Measurements from ENCODE around the gene TMEM72. TPM values are rescaled to one million over a fixed set of nuclear protein-coding genes. Genes with fewer than 3 reads are reported as not detected.
A peak's percentile ranks its signal among the peaks of the same experiment; 100 is the strongest.

Gene TMEM72
- total RNA-seq, 1 donor from 2014 or later: not detected

DNA sequence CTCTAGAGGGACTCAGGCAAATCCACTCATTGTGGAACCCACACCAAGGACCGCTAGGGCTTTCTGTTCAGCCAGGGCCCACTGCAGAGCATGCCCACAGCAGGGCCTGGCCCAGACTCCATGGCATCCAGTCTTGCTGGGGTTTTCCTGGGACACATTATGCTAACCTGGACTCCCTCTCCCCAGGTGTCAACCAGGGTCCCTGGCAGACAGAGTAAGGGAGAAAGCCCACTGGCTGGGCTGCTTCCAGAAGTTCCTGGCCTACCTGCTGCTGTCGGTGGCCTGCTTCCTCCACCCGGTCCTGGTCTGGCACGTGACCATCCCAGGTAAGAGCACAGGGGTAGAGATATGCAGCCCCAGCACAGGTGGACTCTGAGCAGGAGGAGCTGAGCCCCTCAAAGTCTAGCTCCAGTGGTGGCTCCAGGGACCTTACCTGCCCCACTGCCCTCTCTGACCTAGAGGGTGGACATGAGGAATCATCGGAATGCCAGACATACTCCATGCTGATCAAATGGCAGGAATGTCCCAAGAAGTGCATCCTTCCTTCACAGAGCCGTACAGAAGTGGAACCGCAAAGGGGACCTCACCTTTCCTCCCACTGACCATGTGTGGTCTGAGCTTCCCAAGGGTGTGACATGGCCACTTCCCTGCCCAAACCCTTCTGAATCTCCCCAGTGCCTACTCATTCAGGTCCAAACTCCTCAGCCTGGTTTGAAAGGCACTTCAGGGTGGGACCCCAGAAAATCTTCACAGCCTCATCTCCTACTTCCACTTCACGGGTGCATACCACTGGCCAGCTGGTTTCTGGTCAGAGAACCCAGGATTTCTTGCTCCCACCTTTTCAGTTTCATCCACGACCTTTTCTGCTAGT, 22.5 kb downstream of the TMEM72 start:
- TF ChIP-seq CTCF (conservative IDR thresholded peaks at IDR 0.05; ENCODE audit: low read depth, low read length): no peak
- no peak overlapping the region for H3K4me3 ChIP-seq (ENCODE audit: low read depth, low read length)
- no peak for DNase-seq (ENCODE audit: low read depth)

DNA sequence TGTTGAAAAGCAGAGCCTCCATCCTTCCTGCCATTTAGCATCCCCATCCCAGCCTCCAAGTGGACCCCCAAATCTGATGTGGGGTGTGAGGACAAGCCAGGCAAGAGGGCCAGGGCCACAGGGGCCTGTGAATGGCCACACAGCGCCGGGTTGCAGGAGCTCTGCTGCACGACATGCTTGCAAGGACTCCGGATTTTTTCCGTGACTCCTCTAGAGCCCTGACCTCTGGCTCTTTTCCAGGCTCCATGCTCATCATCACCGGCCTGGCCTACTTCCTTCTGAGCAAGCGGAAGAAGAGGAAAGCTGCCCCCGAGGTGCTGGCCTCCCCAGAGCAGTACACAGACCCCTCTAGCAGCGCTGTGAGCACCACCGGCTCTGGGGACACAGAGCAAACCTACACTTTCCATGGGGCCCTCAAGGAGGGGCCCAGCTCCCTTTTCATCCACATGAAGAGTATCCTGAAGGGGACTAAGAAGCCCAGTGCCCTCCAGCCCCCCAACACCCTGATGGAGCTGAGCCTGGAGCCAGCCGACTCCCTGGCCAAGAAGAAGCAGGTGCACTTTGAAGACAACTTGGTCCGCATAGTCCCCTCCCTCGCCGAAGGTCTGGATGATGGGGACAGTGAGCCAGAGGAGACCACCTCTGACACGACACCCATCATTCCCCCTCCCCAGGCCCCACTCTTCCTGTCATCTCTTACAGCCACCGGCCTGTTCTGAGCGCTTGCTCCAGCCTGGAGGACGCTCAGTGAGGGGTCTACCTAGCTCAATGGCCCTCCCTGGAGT, 23.5 kb downstream of the TMEM72 start:
- no peak for DNase-seq (ENCODE audit: low read depth)
- TF ChIP-seq CTCF (conservative IDR thresholded peaks at IDR 0.05; ENCODE audit: low read depth, low read length): no peak
- H3K4me3 ChIP-seq (ENCODE audit: low read depth, low read length): no peak overlapping the region

GRCh38 chr10:44935201-44935965, 24.2 kb downstream of the TMEM72 start:
- DNase-seq (ENCODE audit: low read depth): peak; percentile 95
- peak; percentile 23 for TF ChIP-seq CTCF (conservative IDR thresholded peaks at IDR 0.05; ENCODE audit: low read depth, low read length)
- no peak overlapping the region for H3K4me3 ChIP-seq (ENCODE audit: low read depth, low read length)

DNA sequence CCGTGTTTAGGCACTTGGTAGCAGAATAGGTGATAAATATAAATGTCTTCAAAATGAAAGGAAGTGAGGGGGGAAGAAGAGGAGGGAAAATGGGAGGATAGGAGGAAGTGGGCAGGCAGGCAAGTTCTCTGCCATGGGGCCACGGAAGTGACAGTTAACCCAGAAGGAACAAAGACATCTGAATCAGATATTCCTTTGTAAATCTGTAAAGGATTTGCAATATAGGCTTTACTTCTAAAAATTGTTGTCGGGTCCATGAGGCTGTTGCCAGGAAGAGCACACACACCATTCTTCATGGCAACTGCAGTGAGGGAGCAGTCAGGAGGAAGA, 24.8 kb downstream of the TMEM72 start:
- no peak for DNase-seq (ENCODE audit: low read depth)

DNA sequence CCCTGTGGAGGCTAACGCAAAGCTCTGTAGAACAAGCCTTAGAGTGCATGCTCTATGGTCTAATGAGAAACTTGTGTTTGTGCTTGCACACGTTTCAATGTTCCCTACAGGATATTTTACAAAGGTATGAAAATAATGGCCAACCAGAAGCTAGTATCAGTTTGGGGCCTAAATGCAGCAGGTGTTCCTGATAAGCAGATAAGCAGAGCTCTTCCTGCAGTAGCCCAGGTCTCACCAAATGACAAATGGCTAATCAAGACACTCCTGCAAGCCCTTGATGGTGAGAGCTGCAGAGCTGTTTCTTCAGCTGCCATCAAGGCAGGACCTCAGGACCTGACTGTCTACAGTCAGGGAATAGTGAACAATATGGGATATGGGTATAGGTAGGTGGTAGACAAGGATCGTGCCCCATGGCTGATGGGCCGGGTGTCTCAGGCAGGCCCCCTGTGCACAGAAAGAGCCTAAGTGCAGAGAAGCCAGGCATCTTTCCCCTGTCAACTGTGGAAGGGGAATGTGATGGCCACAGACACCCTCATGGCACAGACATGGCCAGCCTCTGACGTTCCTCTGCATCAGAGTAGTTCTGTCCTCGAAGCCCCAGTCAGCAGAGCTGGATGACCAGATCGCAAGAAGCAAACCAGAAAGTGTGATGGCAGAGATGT, 25.3 kb downstream of the TMEM72 start:
- TF ChIP-seq CTCF (conservative IDR thresholded peaks at IDR 0.05; ENCODE audit: low read depth, low read length): no peak

More for the DNA sequence above, 24.8 kb downstream of the TMEM72 start:
- no peak for TF ChIP-seq CTCF (conservative IDR thresholded peaks at IDR 0.05; ENCODE audit: low read depth, low read length)
- H3K4me3 ChIP-seq (ENCODE audit: low read depth, low read length): no peak overlapping the region

DNA sequence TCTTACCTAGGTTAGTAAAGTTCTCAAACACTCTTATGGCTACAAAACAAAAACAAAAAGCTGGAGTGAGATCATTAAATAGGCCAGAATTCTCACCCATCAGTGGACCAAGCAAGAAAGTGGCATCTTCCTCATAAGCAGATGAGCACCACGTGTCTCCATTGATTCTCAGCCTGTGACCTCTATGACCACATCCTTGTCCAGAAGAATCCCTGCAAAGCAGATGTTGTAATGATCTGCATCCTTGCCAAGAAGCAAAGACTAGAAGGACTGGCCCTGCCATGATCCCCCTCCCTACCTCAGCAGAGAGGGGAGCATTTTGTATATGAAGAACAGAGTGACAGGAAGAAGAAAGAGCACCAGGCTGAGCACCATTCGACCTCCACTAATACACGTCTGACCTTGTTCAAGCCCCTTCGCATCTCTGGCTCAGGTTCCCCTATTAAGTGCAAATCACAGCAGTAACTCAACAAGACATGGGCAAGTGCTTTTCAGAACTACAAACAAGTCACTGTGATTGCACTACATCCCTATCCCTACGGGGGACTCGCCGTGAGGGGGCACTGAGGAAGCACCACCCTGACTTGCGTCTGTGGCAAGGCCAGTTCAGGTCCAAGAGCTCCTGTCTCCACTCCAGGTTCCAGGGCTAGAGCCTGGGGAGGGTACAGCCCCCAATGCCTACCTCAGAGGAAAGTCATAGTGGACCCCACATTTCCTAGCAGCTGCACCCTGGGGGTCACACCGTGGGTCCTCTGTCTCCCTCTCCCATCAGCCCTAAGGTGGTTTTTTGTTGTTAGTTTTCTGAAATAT, 26.3 kb downstream of the TMEM72 start:
- no peak for TF ChIP-seq CTCF (conservative IDR thresholded peaks at IDR 0.05; ENCODE audit: low read depth, low read length)
- peak; percentile 58 for DNase-seq (ENCODE audit: low read depth)
- H3K4me3 ChIP-seq (ENCODE audit: low read depth, low read length): no peak overlapping the region

More for the DNA sequence above, 25.3 kb downstream of the TMEM72 start:
- no peak overlapping the region for H3K4me3 ChIP-seq (ENCODE audit: low read depth, low read length)
- DNase-seq (ENCODE audit: low read depth): no peak
